Hematopoietic multipotent progenitor cell (in vitro differentiated cells): ENCODE measurements around the gene YBX1. TPM values are rescaled to one million over a fixed set of nuclear protein-coding genes. Genes with fewer than 3 reads are reported as not detected.
"Not testable (repeated sequence)": the region's sequence is repeated elsewhere in the genome, so short reads cannot be mapped to it uniquely, and the experiment has no call there.

Experiments used
- DNase-seq, 3 donors: peaks; one replicate each; pipeline ENCODE4 v3.0.0-alpha.2; 2011 to 2015; ENCODE audit warnings: low read depth in 2 of 3, low spot score in 2 of 3
- total RNA-seq: library from RNA; depleted of rRNA; stranded (reverse); fragments of >200 nt; gene quantifications from one replicate; pipeline ENCODE4 v1.2.3, GENCODE V29; 2012

The YBX1 gene
- total RNA-seq, 1 donor: 347 TPM

DNA sequence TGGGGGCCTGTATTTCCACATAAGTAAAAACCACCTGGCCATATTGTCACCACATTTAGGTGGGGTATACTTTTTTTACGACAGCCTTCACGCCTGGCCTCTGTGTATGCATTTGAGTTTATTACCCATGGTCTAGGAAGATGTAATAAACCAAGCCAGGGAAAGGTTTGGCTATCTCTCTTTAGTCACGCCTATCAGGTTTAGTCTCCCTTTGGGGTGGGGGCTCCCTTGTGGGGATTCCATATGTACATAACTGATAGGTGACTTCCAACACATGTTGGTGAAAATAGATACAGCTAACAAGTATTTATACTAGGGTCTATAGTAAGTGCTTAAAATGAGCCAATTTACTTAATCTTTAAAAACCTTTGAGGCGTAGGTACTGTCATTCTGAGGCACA, 4.2 kb downstream of the YBX1 start:
- no peak for DNase-seq

- DNase-seq: no peak
Observed at GRCh38 chr1:42689912-42690311, 7.7 kb downstream of the YBX1 start.

DNA sequence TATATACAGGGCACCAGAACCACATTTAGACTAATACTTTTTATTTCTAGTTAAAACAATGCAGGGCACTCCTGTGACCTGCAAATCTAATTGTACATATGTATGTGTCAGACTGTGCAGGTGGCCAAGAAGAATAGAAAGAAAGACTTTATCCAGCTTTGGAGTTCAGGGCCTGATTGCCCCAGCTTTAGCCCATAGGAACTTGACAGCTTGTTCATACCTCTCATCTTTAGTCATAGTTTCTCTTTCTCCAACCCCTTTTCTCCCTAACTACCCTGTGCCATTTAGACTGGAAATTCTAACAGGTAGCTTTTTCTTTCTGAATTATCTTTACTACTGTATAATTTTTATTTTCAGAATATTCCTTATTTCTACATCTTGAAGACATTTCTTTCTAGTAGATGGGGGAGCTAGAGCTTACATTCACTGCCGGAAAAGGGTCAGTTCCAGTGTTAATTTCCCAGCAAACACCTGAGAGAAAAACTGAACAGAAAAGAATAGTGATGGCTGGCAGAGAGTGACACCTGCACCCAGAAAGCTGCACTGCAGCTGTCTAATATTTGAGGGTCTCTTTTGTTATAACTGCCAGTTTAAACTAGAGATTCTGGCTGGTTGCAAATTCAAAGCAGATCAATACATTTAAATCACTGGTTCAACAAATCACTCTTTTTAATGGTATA, 8.4 kb downstream of the YBX1 start:
- no peak for DNase-seq

DNA sequence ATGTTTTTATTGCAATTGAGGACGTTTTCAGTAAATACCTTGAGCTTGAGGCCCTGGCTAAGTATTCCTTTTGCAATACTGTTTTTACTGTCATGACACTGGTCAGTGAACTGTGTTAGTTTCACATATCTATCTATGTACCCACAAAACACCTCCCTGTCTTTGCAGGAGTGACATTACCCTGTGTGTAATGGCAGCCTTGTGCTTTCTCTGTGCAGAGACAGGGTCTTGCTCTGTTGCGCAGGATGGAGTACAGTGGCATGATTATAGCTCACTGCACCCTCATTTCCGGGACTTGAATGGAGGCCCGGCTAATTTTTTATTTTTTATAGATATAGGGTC, 8.9 kb downstream of the YBX1 start:
- no peak for DNase-seq

- DNase-seq: no peak
Observed at GRCh38 chr1:42692461-42692860, 10.2 kb downstream of the YBX1 start.

DNA sequence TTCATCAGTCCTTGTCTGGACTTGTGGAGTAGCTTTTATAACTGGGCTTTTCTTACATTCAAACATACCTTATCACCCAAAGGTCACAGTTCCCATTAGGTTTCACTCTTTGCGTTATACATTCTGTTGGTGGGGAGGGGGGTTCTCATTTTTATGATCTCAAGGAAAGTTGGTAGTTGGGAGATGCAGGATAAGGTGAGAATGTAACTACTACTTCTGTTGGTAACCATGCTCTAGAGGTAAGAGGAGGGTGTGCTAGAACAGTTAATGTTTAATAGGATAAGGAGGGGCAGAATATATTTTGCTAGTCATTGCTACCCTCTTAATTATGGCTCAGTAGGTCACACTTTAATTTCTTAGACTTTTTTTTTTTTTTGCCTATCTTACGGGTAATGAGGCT, 10.7 kb downstream of the YBX1 start:
- DNase-seq: no peak

GRCh38 chr1:42698081-42698813, 16.0 kb downstream of the YBX1 start:
- DNase-seq: no peak

DNA sequence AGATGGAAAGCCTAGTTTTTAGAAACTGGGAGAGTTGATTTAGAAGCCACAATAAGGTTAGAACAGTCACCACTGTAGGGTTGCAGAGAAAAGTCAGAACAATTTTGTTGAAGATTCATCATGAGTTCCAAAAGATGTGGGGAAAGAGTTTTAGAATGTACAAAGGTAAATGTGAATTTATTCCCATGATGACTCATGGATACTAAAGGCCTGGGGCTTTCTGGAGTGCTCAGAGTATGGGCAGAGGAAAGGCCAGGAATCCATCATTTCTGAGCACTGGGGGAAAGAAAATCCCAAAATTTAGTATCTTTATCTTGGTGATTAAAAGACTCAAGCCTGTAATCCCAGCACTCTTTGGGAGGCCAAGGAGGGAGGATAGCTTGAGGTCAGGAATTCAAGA, 17.8 kb downstream of the YBX1 start:
- DNase-seq: no peak

DNA sequence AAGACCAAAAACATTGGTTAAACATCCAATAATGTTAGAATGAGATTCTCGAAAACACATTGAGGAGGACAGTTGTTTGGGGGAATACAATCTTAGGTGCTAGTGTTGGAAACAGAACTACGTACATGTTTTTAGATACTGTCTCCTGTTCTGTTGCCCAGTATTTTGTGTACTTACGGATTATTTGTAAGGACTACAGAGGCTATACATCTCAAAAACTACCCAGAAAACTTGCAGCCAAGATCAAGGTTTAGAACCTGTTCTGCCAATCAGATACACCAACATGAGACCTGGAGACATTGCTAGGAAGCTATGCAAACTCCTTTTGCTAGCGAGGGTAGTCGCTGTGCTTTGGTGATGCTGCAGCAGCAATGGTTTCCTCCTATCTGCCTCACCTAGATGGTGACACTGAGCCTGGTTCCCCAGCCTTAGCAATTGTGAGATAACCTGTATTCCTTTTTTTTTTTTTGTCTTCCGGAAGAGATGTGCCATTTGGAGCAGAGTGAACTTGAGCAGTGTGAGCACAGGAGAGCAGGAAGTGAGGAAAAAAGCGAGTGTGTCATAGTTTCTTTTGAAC, 21.8 kb downstream of the YBX1 start:
- no peak for DNase-seq

- DNase-seq: not testable (repeated sequence)
Observed at GRCh38 chr1:42712808-42713207, 30.6 kb downstream of the YBX1 start.

- DNase-seq: peak in 1 of 3 donors; percentile 18
Observed at GRCh38 chr1:42713293-42713692, 31.1 kb downstream of the YBX1 start.

DNA sequence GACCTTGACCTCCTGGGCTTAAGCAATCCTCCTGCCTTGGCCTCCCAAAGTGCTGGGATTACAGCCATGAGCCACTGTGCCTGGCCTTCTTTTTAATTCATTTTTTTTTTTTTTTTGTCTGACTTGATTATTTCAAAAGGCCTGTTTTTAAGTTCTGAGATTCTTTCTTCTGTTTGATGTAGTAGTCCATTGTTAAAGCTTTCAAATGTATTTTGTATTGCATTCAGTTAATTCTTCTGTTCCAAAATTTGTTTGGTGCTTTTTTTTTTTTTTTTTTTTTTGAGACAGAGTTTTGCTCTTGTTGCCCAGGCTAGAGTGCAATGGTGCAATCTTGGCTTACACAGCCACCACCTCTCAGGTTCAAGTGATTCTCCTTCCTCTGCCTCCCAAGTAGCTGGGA, 32.2 kb downstream of the YBX1 start:
- DNase-seq: peak in 1 of 3 donors; percentile 35

DNA sequence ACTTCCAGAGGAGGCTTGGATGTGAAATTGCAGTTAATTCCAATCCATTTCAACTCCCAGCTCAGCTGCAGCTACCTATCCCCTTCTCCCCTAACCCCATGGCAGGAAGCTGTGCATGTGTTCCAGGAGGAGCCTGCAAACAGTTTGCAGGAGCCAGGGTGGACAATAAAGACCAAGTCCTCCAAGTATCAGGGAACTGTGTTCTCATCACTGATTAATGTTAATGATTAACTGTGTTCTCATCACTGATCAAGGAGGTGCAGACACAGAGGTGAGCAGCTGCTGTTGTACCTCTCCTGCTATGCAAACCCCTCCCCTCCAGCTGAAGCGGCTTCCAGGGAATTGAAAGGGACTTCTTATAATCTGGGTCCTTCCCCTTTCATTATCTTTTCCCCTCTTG, 38.6 kb downstream of the YBX1 start:
- DNase-seq: no peak

GRCh38 chr1:42721926-42722325, 39.7 kb downstream of the YBX1 start:
- DNase-seq: no peak

GRCh38 chr1:42722403-42722802, 40.2 kb downstream of the YBX1 start:
- not testable (repeated sequence) for DNase-seq

- DNase-seq: no peak
Observed at GRCh38 chr1:42723511-42723910, 41.3 kb downstream of the YBX1 start.

GRCh38 chr1:42725820-42726219, 43.6 kb downstream of the YBX1 start:
- not testable (repeated sequence) for DNase-seq

GRCh38 chr1:42730002-42730401, 47.8 kb downstream of the YBX1 start:
- DNase-seq: no peak

- peak in 1 of 3 donors; percentile 10 for DNase-seq
Observed at GRCh38 chr1:42730988-42731387, 48.8 kb downstream of the YBX1 start.

- DNase-seq: no peak
Observed at GRCh38 chr1:42731585-42731984, 49.4 kb downstream of the YBX1 start.

GRCh38 chr1:42732126-42732680, 50.0 kb downstream of the YBX1 start:
- DNase-seq: no peak
